NCI-H2107 treated with DMSO at 0.1 percent for 48 hours (cell line): ENCODE results near the gene KIAA1217.

Source experiments
- DNase-seq: peaks from one replicate; lab custom pipeline; 2025; ENCODE audit not compliant: unreplicated experiment; lab: John Stamatoyannopoulos, UW

The KIAA1217 gene

GRCh38 chr10:24209432-24209771 lies 464 bp downstream of the KIAA1217 start:
- DNase-seq, result no peak

GRCh38 chr10:24209946-24210491 lies 1.1 kb downstream of the KIAA1217 start:
- no peak for DNase-seq

- no peak for DNase-seq
Observed at GRCh38 chr10:24210501-24210900, 1.6 kb downstream of the KIAA1217 start.

DNA sequence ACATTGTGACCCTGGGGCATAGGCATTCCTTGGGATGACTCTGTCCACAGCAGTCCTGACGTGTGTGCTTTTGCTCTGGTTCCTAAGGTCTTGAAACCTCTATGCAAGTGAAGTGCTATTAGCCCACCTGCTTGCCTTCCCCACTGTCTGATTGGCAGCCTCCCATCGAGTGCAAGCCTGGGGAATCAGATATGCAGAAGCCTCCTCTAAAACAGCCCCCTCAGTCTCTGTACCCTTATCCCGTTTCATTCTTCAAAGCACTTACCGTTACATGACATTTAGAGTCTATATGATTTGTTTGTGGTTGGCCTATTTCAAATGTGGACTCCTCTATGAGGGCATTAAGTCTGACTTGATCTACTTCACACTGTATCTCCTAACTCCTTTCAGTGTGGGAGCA lies 4.3 kb downstream of the KIAA1217 start:
- DNase-seq, result no peak

- no peak for DNase-seq
Observed at GRCh38 chr10:24213881-24214280, 4.9 kb downstream of the KIAA1217 start.

- DNase-seq, result no peak
Observed at GRCh38 chr10:24214762-24215161, 5.8 kb downstream of the KIAA1217 start.

- DNase-seq, result no peak
Observed at GRCh38 chr10:24215196-24215595, 6.3 kb downstream of the KIAA1217 start.

- DNase-seq, result peak; percentile 16
Observed at GRCh38 chr10:24215603-24216002, 6.7 kb downstream of the KIAA1217 start.

- DNase-seq, result no peak
Observed at GRCh38 chr10:24219963-24220362, 11.0 kb downstream of the KIAA1217 start.

GRCh38 chr10:24223341-24223740 lies 14.4 kb downstream of the KIAA1217 start:
- DNase-seq, result no peak

- DNase-seq, result no peak
Observed at GRCh38 chr10:24223953-24224352, 15.0 kb downstream of the KIAA1217 start.

DNA sequence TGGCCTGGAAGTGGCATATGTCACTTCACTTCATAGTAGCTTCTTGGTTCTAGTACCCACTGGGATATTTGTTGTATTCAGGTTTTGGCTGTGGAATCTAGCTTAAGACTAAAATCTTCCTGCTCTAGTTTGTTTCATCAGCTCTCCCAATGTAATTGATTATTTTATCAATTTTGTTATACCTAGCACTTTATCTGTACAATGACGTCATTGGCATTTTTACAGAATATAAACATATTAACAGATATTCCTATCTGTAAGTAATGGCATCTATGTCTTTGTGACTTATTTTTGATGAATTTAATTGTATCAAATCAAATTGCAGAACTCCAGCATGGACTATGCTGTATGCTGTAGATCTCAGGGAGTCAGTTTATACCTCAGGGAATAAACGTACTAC lies 19.7 kb downstream of the KIAA1217 start:
- DNase-seq, result no peak

GRCh38 chr10:24229909-24230308 lies 21.0 kb downstream of the KIAA1217 start:
- no peak for DNase-seq

GRCh38 chr10:24231200-24231599 lies 22.3 kb downstream of the KIAA1217 start:
- no peak for DNase-seq

- no peak for DNase-seq
Observed at GRCh38 chr10:24234784-24235183, 25.8 kb downstream of the KIAA1217 start.

DNA sequence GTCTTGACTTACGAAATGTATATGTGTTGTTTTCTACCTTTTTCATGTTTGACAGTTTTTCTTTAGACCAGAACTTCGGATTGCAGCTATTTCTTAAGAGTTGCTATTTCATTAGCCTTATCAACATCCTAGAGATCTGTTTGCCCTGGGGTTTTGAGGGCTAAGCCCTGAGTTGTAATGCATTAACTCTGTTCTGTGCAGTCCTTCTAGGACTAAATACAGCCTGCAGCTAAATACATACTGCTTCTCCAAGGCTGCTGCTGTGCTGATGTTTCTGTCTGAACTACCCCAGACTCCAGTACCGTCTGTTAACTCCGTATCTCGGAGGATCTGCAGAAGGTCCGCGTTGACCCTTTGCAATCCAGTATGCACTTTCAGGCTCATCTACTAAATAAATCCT lies 26.5 kb downstream of the KIAA1217 start:
- no peak for DNase-seq

GRCh38 chr10:24237801-24238395 lies 29.0 kb downstream of the KIAA1217 start:
- no peak for DNase-seq

GRCh38 chr10:24238519-24239247 lies 29.7 kb downstream of the KIAA1217 start:
- no peak for DNase-seq

- DNase-seq, result no peak
Observed at GRCh38 chr10:24239289-24240040, 30.5 kb downstream of the KIAA1217 start.

GRCh38 chr10:24240041-24240751 lies 31.3 kb downstream of the KIAA1217 start:
- no peak for DNase-seq

GRCh38 chr10:24241536-24242040 lies 32.6 kb downstream of the KIAA1217 start:
- DNase-seq, result no peak
